Small intestine (tissue), 7 donors: ENCODE results near the gene CMIP. TPM values are rescaled to one million over a fixed set of nuclear protein-coding genes. Genes with fewer than 3 reads are reported as not detected.

ENCODE experiments used
- DNase-seq, 2 donors: peaks; one replicate each; pipeline versions ENCODE4 v3.0.0 to v3.0.0-alpha.2; 2013
- FAIRE-seq: peaks from 2 replicates; lab custom pipeline; 2012; peaks lifted over from hg19 to GRCh38; lab: Jason Lieb, UNC
- H3K27ac ChIP-seq, 3 donors: one replicate each; pipeline ENCODE4 v1.5.1; 2013; ENCODE audit warnings: low read length in 2 of 3, mild to moderate bottlenecking in 2 of 3, control low read depth in 1 of 3, inconsistent platforms in 1 of 3, low read depth in 1 of 3, moderate library complexity in 1 of 3
- H3K27me3 ChIP-seq, 3 donors: one replicate each; pipeline ENCODE4 v1.6.1; 2013; ENCODE audit warnings: low read length in 3 of 3, inconsistent platforms in 1 of 3; ENCODE audit not compliant: control insufficient read depth in 3 of 3, insufficient read depth in 3 of 3
- H3K36me3 ChIP-seq, 3 donors: one replicate each; pipeline ENCODE4 v1.6.1; 2013; ENCODE audit warnings: low read length in 3 of 3, inconsistent platforms in 1 of 3, low read depth in 1 of 3, mild to moderate bottlenecking in 1 of 3, moderate library complexity in 1 of 3; ENCODE audit not compliant: control insufficient read depth in 3 of 3, insufficient read depth in 2 of 3
- H3K4me1 ChIP-seq, 3 donors: one replicate each; pipeline ENCODE4 v1.6.1; 2013; ENCODE audit warnings: low read length in 2 of 3, inconsistent platforms in 1 of 3, low read depth in 1 of 3, mild to moderate bottlenecking in 1 of 3, moderate library complexity in 1 of 3; ENCODE audit not compliant: control insufficient read depth in 3 of 3, insufficient read depth in 2 of 3
- H3K4me3 ChIP-seq, 3 donors: one replicate each; pipeline ENCODE4 v1.5.1; 2013; ENCODE audit warnings: low read length in 3 of 3, control low read depth in 1 of 3, inconsistent platforms in 1 of 3, low read depth in 1 of 3, mild to moderate bottlenecking in 1 of 3, moderate library complexity in 1 of 3
- H3K9me3 ChIP-seq, 2 donors: one replicate each; pipeline ENCODE4 v1.6.1; 2013; ENCODE audit warnings: low read depth in 1 of 2, low read length in 1 of 2; ENCODE audit not compliant: control insufficient read depth in 2 of 2, insufficient read depth in 1 of 2
- WGBS, 3 donors: extraction: QIAGEN DNeasy Blood & Tissue Kit; methylation state at CpG; one replicate each; pipeline ENCODE4 v1.1.7; 2013; 5-methylcytosine and 5-hydroxymethylcytosine counted together
- polyA plus RNA-seq, 4 donors: library from polyadenylated mRNA; stranded (reverse) in 3 of 4; unstranded in 1 of 4; fragments of 200-250 nt in 3 of 4; fragments of 120-200 nt in 1 of 4; gene quantifications; one replicate each; pipeline versions ENCODE4 v1.2.1 to v1.2.3, GENCODE V29; 2013
- donor health status: healthy with polysubstance abuse.
- donor health status: control.
- donor health status: control.
- donor health status: Bipolar disorder and iron deficiency.
- donor health status: healthy.

Gene CMIP
- polyA plus RNA-seq, 4 donors, result 43.8 to 74.7 (median 55.7) TPM

- WGBS, 3 donors, result 13 to 43% (median 37%) methylated on average over 7 of the region's 7 CpGs
- H3K27ac ChIP-seq, result peak overlapping the region in 1 of 3 donors; percentile 5
These were observed 21.9 kb downstream of the CMIP start for GRCh38 chr16:81466356-81466980.

GRCh38 chr16:81467072-81467471, 22.5 kb downstream of the CMIP start:
- Histone ChIP-seq H3K27me3 (no peaks in the 10 kb centered on the region), H3K9me3 (no peaks in the 10 kb centered on the region), H3K4me1 (peaks cover 9 to 46% (median 21%) of the 10 kb centered on the region in 3 donors), H3K4me3 (no peak overlapping the region), H3K27ac (peak overlapping the region in 1 of 3 donors; percentile 5), H3K36me3 (peaks cover 0 to 45% (median 0%) of the 10 kb centered on the region in 3 donors)
- WGBS, 3 donors, result 74 to 88% (median 81%) methylated on average over 11 of the region's 11 CpGs
- FAIRE-seq (no peak), DNase-seq (no peak)

More at GRCh38 chr16:81466356-81466980, 21.9 kb downstream of the CMIP start:
- Histone ChIP-seq H3K36me3 (peaks cover 0 to 41% (median 0%) of the 10 kb centered on the region in 3 donors), H3K27me3 (no peaks in the 10 kb centered on the region), H3K9me3 (no peaks in the 10 kb centered on the region), H3K4me1 (peaks cover 9 to 48% (median 19%) of the 10 kb centered on the region in 3 donors), H3K4me3 (no peak overlapping the region)
- FAIRE-seq, result no peak
- DNase-seq, result peak in 1 of 2 donors; percentile 40

- Histone ChIP-seq H3K4me1 (peaks cover 7 to 38% (median 15%) of the 10 kb centered on the region in 3 donors), H3K27ac (no peak overlapping the region), H3K4me3 (no peak overlapping the region), H3K36me3 (peaks cover 0 to 49% (median 0%) of the 10 kb centered on the region in 3 donors), H3K9me3 (no peaks in the 10 kb centered on the region), H3K27me3 (no peaks in the 10 kb centered on the region)
- 86 to 89% (median 87%) methylated on average over 8 of the region's 8 CpGs for WGBS, 3 donors
- FAIRE-seq (no peak), DNase-seq (no peak)
These were observed 23.2 kb downstream of the CMIP start for GRCh38 chr16:81467815-81468214.

GRCh38 chr16:81468269-81468902, 23.8 kb downstream of the CMIP start:
- WGBS, 3 donors, result 94 to 96% (median 96%) methylated on average over 18 to 19 of the region's 19 CpGs
- DNase-seq, result no peak

GRCh38 chr16:81469183-81469677, 24.6 kb downstream of the CMIP start:
- Histone ChIP-seq H3K4me3 (no peak overlapping the region), H3K4me1 (peaks cover 7 to 35% (median 17%) of the 10 kb centered on the region in 3 donors), H3K27me3 (no peaks in the 10 kb centered on the region), H3K9me3 (no peaks in the 10 kb centered on the region), H3K27ac (peak overlapping the region in 2 of 3 donors; percentile 70 to 79), H3K36me3 (peaks cover 0 to 45% (median 0%) of the 10 kb centered on the region in 3 donors)
- DNase-seq (no peak), FAIRE-seq (no peak)
- WGBS, 3 donors, result 71 to 84% (median 79%) methylated on average over 4 of the region's 4 CpGs

More at GRCh38 chr16:81468269-81468902, 23.8 kb downstream of the CMIP start:
- Histone ChIP-seq H3K27me3 (no peaks in the 10 kb centered on the region), H3K4me3 (no peak overlapping the region), H3K27ac (peak overlapping the region in 2 of 3 donors; percentile 18 to 25), H3K9me3 (no peaks in the 10 kb centered on the region), H3K36me3 (peaks cover 0 to 49% (median 0%) of the 10 kb centered on the region in 3 donors), H3K4me1 (peaks cover 7 to 32% (median 13%) of the 10 kb centered on the region in 3 donors)
- FAIRE-seq, result no peak

GRCh38 chr16:81469710-81470535, 25.3 kb downstream of the CMIP start:
- WGBS, 3 donors, result 54 to 72% (median 54%) methylated on average over 13 of the region's 13 CpGs
- Histone ChIP-seq H3K4me1 (peaks cover 8 to 42% (median 21%) of the 10 kb centered on the region in 3 donors), H3K36me3 (peaks cover 0 to 51% (median 0%) of the 10 kb centered on the region in 3 donors), H3K4me3 (no peak overlapping the region), H3K9me3 (no peaks in the 10 kb centered on the region), H3K27ac (peak overlapping the region in 2 of 3 donors; percentile 70 to 79), H3K27me3 (no peaks in the 10 kb centered on the region)
- DNase-seq (peak in 1 of 2 donors; percentile 58), FAIRE-seq (no peak)

GRCh38 chr16:81470796-81471636, 26.4 kb downstream of the CMIP start:
- FAIRE-seq (no peak), DNase-seq (no peak)
- Histone ChIP-seq H3K36me3 (peaks cover 0 to 52% (median 0%) of the 10 kb centered on the region in 3 donors), H3K4me3 (no peak overlapping the region), H3K4me1 (peaks cover 6 to 42% (median 21%) of the 10 kb centered on the region in 3 donors), H3K27me3 (no peaks in the 10 kb centered on the region), H3K9me3 (no peaks in the 10 kb centered on the region), H3K27ac (peak overlapping the region in 1 of 3 donors; percentile 53)
- WGBS, 3 donors, result 91 to 95% (median 92%) methylated on average over 9 of the region's 9 CpGs
